Amniotic stem cell (primary cell): ENCODE results near the gene ARHGEF12.
A peak's percentile ranks its signal among the peaks of the same experiment; 100 is the strongest.

Experiments used
- DNase-seq: peaks from one replicate; lab custom pipeline; 2025; lab: John Stamatoyannopoulos, UW

The ARHGEF12 gene

GRCh38 chr11:120388261-120388660 lies 52.0 kb downstream of the ARHGEF12 start:
- no peak for DNase-seq

GRCh38 chr11:120389693-120390584 lies 53.7 kb downstream of the ARHGEF12 start:
- no peak for DNase-seq

GRCh38 chr11:120390585-120390922 lies 54.3 kb downstream of the ARHGEF12 start:
- no peak for DNase-seq

- DNase-seq, result no peak
Observed at GRCh38 chr11:120391292-120391691, 55.1 kb downstream of the ARHGEF12 start.

GRCh38 chr11:120391854-120392253 lies 55.6 kb downstream of the ARHGEF12 start:
- no peak for DNase-seq

- DNase-seq, result no peak
Observed at GRCh38 chr11:120392314-120392713, 56.1 kb downstream of the ARHGEF12 start.

GRCh38 chr11:120392793-120393192 lies 56.6 kb downstream of the ARHGEF12 start:
- no peak for DNase-seq

GRCh38 chr11:120394119-120394518 lies 57.9 kb downstream of the ARHGEF12 start:
- no peak for DNase-seq

- no peak for DNase-seq
Observed at GRCh38 chr11:120395778-120396177, 59.6 kb downstream of the ARHGEF12 start.

- no peak for DNase-seq
Observed at GRCh38 chr11:120398132-120398531, 61.9 kb downstream of the ARHGEF12 start.

GRCh38 chr11:120399307-120399706 lies 63.1 kb downstream of the ARHGEF12 start:
- no peak for DNase-seq

GRCh38 chr11:120400564-120401364 lies 64.6 kb downstream of the ARHGEF12 start:
- peak; percentile 84 for DNase-seq

GRCh38 chr11:120401506-120401905 lies 65.3 kb downstream of the ARHGEF12 start:
- no peak for DNase-seq

GRCh38 chr11:120403966-120404365 lies 67.8 kb downstream of the ARHGEF12 start:
- DNase-seq, result no peak

- no peak for DNase-seq
Observed at GRCh38 chr11:120404495-120404894, 68.3 kb downstream of the ARHGEF12 start.

GRCh38 chr11:120409655-120410054 lies 73.4 kb downstream of the ARHGEF12 start:
- DNase-seq, result no peak

GRCh38 chr11:120410622-120411380 lies 74.6 kb downstream of the ARHGEF12 start:
- DNase-seq, result no peak

GRCh38 chr11:120413480-120413879 lies 77.3 kb downstream of the ARHGEF12 start:
- peak; percentile 40 for DNase-seq

- no peak for DNase-seq
Observed at GRCh38 chr11:120420572-120420971, 84.4 kb downstream of the ARHGEF12 start.

GRCh38 chr11:120424185-120424969 lies 88.2 kb downstream of the ARHGEF12 start:
- DNase-seq, result no peak

GRCh38 chr11:120424970-120425332 lies 88.7 kb downstream of the ARHGEF12 start:
- DNase-seq, result no peak

GRCh38 chr11:120425527-120425926 lies 89.3 kb downstream of the ARHGEF12 start:
- no peak for DNase-seq
